Stimulated activated memory B cell treated with anti-CD40 and anti-IgM and Interleukin-4, amounts not matched to agents 10 μg/mL and 1 μg/mL and 100 μg/mL, for 72 hours (primary cell): ENCODE data around the gene HEMK1.

Experiments
- ATAC-seq: fragments of 150-1000 bp; cut with Tn5 transposase; 2 replicates; pipeline ENCODE4 v1.10.0; 2021
- H3K27ac Mint-ChIP-seq: one replicate; pipeline ENCODE4 v1.8.0; 2022; ENCODE audit warnings: mild to moderate bottlenecking, mixed read lengths
- H3K27me3 Mint-ChIP-seq: one replicate; pipeline ENCODE4 v1.8.0; 2022; ENCODE audit warnings: mixed read lengths
- H3K36me3 Mint-ChIP-seq: one replicate; pipeline ENCODE4 v1.8.0; 2022; ENCODE audit warnings: mixed read lengths
- H3K4me1 Mint-ChIP-seq: one replicate; pipeline ENCODE4 v1.8.0; 2022; ENCODE audit warnings: mixed read lengths
- H3K4me3 Mint-ChIP-seq: one replicate; pipeline ENCODE4 v1.8.0; 2022; ENCODE audit warnings: mild to moderate bottlenecking, moderate library complexity, mixed read lengths
- H3K9me3 Mint-ChIP-seq: one replicate; pipeline ENCODE4 v1.8.0; 2022; ENCODE audit warnings: mixed read lengths

Gene HEMK1

DNA sequence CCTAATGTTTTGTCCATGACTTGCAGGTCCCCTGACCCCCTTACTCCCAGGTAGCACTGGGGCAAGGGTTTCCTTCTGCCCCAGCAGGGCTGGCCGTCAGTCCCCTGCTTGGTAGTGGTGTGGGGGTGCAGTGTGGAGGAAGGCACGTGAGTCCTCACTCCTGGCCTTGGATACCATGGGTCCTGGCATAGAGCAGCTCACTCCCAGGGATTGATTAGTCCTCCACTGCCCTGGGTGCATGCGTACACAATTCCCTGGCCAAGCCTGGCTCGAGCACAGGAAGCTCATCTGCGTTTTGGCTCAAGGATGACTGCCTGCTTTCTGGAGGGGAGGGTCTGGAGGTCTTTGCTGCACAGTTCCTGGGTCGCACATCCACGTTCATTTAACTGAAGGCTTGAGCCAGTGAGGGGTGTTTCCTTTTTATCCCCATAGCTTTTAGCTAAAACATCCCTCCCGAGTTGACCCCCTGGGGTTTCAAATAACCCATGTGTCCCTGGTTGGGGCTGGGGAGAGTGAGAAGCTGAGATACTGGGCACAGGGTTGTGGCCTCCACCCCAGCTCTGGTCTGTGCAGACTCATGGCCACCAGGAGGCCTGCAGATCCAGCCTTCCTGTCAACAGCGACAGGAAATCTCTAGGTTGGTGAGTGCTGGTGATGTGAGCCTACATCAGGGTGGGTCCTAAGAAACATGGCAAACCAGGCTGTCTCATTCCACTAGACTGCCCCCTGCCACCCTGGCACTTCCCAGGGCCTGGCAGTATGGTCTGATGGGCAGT is 11.5 kb downstream of the HEMK1 start:
- Mint-ChIP-seq H3K4me1 (peaks cover 4% of the 10 kb centered on the region), H3K27ac (no peak overlapping the region), H3K9me3 (no peaks in the 10 kb centered on the region), H3K4me3 (no peak overlapping the region), H3K36me3 (peaks cover 32% of the 10 kb centered on the region), H3K27me3 (no peaks in the 10 kb centered on the region)
- no peak for ATAC-seq

DNA sequence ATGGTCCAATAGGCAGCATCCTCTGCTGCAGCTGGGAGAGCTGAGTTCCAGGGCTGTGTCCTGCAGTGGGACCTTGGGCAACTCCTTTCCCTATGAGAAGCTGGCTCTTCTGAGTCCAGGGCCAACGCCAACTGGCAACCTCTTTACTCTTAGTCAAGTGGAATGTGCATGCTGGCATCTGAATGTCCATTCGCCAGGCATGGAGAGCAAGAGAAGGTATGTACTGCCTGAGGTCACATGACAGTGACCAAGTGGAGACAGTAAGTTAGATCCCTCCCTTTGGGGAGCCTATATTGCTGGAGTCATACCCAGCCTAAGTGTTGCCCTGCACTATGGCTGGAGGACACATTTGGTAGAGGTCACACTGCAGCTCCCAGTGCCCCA is 12.1 kb downstream of the HEMK1 start:
- peaks cover 32% of the 10 kb centered on the region for H3K36me3 Mint-ChIP-seq
- H3K4me1 Mint-ChIP-seq: peaks cover 10% of the 10 kb centered on the region
- H3K4me3 Mint-ChIP-seq: no peak overlapping the region
- H3K27ac Mint-ChIP-seq: peak overlapping the region; percentile 98
- no peaks in the 10 kb centered on the region for H3K9me3 Mint-ChIP-seq
- no peaks in the 10 kb centered on the region for H3K27me3 Mint-ChIP-seq
- no peak for ATAC-seq

DNA sequence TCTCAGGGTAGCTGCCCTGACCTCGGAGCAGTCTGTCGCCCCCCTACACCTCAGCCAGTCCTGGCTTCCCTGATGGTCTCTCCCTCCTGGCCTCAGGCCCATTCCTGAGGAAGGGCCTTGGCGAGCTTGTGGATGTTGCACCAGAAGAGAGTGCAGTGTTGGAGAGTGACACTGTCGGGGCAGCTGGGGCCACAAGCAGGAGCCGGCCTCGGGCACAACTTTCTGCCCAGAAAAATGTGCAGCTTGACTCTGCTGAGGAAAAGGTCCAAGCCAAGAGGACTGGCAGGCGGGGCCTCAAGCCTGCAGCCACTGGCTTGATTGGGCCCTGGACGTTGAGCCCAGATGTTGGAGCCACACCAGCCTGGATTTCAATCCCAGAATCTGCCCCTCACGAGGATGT is 12.8 kb downstream of the HEMK1 start:
- no peaks in the 10 kb centered on the region for H3K27me3 Mint-ChIP-seq
- no peak for ATAC-seq
- H3K27ac Mint-ChIP-seq: peak overlapping the region; percentile 98
- H3K4me3 Mint-ChIP-seq: no peak overlapping the region
- H3K36me3 Mint-ChIP-seq: peaks cover 32% of the 10 kb centered on the region
- peaks cover 16% of the 10 kb centered on the region for H3K4me1 Mint-ChIP-seq
- H3K9me3 Mint-ChIP-seq: no peaks in the 10 kb centered on the region

DNA sequence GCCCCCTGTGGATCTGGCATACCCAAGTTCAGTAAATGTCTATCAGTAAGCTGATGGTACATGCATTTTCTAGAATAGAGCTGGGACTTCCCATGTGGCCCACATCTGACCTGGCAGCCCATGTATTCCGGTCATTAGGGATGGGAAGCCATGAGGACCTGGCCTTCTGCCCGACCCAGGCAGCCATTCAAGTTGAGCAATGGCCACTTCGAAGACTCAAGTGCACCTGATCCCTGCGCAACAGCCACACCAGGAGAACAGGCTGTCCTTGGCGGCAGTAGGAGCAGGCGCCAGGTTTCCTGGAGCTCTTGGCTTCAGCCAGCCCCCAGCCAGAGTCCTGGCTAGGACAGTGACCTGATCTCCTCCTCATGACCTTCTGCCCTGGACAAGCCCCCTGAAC is 14.6 kb downstream of the HEMK1 start:
- peaks cover 29% of the 10 kb centered on the region for H3K36me3 Mint-ChIP-seq

DNA sequence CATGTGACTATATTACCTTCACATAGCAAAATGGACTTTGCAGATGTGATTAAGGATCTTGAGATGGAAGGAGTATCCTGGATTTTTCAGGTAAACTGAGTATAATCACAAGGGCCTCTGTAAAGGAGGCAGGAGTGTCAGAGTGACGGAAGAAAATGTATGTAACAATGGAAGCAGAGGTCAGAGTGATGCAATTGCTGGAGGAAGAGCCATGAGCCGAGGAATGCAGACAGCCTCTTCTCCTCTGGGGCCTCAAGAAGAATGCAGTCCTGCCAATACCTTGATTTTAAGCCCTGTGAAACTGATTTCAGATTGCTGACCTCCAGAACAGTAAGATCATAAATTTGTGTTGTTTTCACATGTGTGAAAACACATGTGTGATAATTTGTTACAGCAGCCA is 15.1 kb downstream of the HEMK1 start:
- Mint-ChIP-seq H3K27ac (peak overlapping the region; percentile 98), H3K9me3 (no peaks in the 10 kb centered on the region), H3K36me3 (peaks cover 26% of the 10 kb centered on the region), H3K4me3 (no peak overlapping the region), H3K27me3 (no peaks in the 10 kb centered on the region), H3K4me1 (peaks cover 38% of the 10 kb centered on the region)
- ATAC-seq: no peak

More for the DNA sequence above, 14.6 kb downstream of the HEMK1 start:
- H3K4me3 Mint-ChIP-seq: no peak overlapping the region
- H3K27ac Mint-ChIP-seq: peak overlapping the region; percentile 98
- H3K9me3 Mint-ChIP-seq: no peaks in the 10 kb centered on the region
- H3K4me1 Mint-ChIP-seq: peaks cover 34% of the 10 kb centered on the region
- no peak for ATAC-seq
- no peaks in the 10 kb centered on the region for H3K27me3 Mint-ChIP-seq

DNA sequence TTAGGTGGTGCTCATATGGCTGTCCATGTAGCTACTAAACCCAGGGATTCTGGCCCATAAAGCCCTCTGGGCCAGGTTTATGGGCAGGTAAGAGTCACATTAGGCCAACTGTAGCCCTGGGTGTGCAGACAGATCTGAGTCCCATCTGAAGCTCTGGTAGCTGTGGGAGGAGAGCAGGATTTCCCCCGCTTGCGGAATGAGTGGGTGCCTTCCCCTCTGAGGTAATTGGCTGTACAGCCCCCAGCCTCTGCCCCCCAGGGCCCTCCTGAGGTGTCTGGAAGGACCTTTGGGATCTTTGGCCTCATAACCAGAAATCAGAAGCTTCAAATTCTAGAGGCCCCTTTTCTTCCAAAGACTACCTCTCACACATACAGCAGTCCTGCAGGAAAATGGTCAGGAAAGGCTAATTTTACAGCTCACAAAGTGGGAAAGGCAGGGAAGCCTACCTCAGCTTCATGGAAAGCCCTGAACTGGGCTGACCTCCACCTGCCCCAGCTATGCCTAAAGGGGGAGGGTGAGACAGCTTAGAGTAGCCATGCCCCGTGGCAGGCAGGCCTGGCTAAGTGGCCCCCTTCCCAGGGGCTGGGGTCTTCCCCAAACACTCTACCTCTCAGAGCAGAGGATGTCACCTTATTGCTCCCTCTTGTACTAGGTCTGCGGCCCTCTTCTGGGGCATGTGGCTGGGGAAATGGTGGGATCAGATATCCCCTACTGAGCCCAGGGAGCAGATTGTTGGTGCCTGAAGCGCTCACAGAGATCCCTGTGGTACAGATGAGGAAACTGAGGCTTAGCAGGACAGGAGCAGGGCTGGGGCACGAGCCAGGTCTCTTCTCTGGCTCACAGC is 16.8 kb downstream of the HEMK1 start:
- Mint-ChIP-seq H3K4me1 (peaks cover 49% of the 10 kb centered on the region), H3K27ac (peak overlapping the region; percentile 98), H3K4me3 (no peak overlapping the region)

DNA sequence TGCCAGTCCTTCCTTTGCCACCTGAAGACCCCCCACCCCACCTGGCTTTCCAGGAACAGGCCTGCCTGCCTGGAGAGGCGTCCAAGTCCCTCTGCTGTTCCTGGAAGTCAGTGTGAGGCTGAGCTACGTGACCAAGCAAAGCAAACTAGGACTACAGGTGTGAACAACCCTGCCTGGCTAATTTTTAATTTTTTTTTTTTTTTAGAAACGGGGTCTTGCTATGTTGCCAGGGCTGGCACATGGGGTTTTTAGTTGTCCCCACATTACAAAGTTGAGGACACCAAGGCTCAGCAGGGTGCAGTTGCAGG is 17.4 kb downstream of the HEMK1 start:
- no peak for ATAC-seq
- Mint-ChIP-seq H3K4me1 (peaks cover 54% of the 10 kb centered on the region), H3K27ac (peak overlapping the region; percentile 98), H3K27me3 (no peaks in the 10 kb centered on the region), H3K4me3 (no peak overlapping the region), H3K36me3 (peaks cover 19% of the 10 kb centered on the region), H3K9me3 (no peaks in the 10 kb centered on the region)

More for the DNA sequence above, 16.8 kb downstream of the HEMK1 start:
- H3K36me3 Mint-ChIP-seq: peaks cover 20% of the 10 kb centered on the region
- H3K9me3 Mint-ChIP-seq: no peaks in the 10 kb centered on the region
- H3K27me3 Mint-ChIP-seq: no peaks in the 10 kb centered on the region
- ATAC-seq: peak; percentile 67

DNA sequence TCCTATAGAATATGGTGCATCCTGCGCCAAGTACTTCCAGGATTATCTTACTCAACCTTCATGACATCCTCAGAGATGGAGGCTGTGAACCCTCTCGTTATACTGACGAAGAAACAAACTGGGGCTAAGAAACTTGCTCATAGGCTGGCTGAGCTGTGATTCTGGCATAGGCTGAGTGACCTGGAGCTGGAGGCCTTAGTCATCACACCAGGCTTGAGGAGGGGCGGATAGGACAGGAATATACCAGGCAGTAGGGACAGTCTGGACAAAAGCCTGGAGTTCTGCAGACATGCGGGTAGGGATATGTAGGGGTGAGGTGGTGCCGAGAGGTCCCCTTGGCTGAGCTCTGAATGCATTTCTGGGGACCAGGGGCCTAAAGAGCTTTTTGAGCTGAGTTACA is 18.1 kb downstream of the HEMK1 start:
- Mint-ChIP-seq H3K4me1 (peaks cover 57% of the 10 kb centered on the region), H3K4me3 (no peak overlapping the region), H3K27ac (peak overlapping the region; percentile 98), H3K9me3 (no peaks in the 10 kb centered on the region), H3K27me3 (no peaks in the 10 kb centered on the region), H3K36me3 (peaks cover 14% of the 10 kb centered on the region)
- ATAC-seq: no peak

DNA sequence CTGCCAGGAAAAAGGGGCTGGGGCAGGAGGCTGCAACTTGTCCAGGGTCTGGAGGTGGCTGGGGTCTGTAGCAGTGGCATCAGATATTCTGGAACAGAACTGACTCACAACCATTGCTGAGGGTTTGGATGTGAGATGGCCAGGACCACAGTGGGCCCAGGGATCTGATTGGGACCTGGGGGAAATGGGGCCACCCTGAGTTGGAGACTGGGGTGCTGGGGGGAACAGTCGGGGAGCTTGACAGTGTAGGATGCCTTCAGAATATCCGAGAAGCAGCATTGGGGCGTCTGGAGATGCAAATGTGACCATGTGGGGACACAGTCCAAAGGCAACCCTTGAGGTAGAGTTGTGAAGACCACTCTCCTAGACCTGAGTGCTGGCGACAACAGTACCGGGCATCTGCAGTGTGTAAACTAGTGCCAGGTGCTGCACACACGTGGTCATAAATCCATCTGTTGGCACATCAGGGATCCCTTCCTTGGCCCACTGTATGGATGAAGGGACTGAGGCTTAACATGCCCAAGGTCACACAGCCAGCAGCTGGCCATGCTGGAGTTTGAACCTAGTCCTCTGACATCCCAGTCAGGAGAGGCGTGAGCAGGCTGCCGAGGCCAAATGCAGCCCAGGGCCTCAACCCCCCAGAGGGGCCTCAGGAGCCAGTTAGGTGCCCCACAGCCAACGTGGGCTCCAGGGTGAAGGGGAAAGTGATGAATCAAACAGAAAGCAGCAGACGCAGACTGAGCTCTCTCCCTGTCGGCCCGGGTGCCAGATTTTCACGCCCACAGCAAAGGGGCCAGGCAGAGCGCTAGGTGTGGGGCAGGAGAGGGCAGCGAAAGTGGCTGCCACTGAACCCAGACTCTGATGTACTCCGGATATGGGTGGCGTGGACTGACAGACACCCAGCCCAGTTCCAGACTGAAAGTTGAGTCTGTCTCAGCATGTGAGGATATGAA is 18.8 kb downstream of the HEMK1 start:
- H3K9me3 Mint-ChIP-seq: no peaks in the 10 kb centered on the region
- ATAC-seq: peak; percentile 72
- H3K4me1 Mint-ChIP-seq: peaks cover 64% of the 10 kb centered on the region
- H3K27me3 Mint-ChIP-seq: no peaks in the 10 kb centered on the region
- no peak overlapping the region for H3K4me3 Mint-ChIP-seq
- H3K36me3 Mint-ChIP-seq: peaks cover 14% of the 10 kb centered on the region
- peak overlapping the region; percentile 98 for H3K27ac Mint-ChIP-seq

DNA sequence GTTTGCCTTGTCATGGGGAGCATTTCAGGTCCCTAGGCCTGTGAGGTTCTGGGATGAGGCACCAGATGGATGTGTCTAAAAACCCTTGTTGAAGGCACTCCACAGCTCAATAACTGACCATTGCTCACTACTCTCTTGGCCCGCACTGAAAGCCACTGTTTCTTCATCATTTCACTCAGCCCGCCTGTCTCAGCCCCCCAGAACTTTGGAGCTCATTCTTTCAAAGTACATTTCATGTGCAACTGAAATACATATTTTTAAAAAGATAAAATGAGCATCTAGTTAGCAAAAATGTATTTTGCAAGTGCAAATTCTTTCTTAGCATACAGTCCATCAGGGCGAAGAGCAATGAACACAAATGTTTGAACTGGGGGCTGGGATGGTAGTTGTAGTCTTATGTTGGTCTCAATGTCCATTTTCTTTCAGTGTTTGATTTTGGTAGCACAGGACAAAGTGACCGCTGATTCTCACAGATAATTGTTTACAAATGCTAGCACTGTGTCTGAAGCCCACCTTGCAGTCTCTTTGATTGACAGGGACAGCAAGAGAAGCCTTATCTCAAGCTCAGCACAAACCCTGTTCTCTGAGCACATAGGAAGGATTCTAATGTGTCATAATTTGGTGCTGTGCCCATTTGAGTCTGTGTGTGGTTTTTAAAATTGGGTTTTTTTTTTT is 19.6 kb downstream of the HEMK1 start:
- Mint-ChIP-seq H3K27me3 (no peaks in the 10 kb centered on the region), H3K4me1 (peaks cover 65% of the 10 kb centered on the region)

DNA sequence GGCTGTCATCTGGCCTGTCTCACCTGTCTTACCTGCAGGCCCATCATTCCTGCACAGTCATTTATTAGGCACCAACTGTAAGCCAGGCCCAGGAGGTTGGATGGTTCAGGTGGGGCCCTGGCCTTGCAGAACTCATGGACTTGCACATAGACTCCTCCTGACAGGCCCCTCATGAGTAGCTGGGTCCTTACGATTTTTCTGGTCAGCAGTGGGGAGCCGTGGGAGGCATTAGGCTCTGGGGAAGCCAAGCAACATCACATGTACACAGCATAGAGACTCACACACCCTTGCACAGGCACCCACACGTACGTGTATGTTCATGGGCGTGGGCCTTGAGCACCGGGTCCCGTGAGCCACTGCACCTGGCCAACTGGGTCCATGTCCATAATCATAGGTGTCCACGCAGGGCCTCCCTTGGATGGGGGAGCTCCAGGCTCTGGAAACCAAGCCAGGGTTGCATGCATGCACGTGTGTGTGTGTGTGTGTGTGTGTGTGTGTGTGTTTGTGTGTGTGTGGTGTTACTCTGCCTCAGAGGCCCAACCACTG is 21.9 kb downstream of the HEMK1 start:
- no peaks in the 10 kb centered on the region for H3K36me3 Mint-ChIP-seq
- H3K27me3 Mint-ChIP-seq: no peaks in the 10 kb centered on the region
- peak; percentile 2 for ATAC-seq
- H3K9me3 Mint-ChIP-seq: no peaks in the 10 kb centered on the region
- peak overlapping the region; percentile 98 for H3K27ac Mint-ChIP-seq
- peaks cover 57% of the 10 kb centered on the region for H3K4me1 Mint-ChIP-seq
- H3K4me3 Mint-ChIP-seq: peak overlapping the region; percentile 68

More for the DNA sequence above, 19.6 kb downstream of the HEMK1 start:
- no peaks in the 10 kb centered on the region for H3K9me3 Mint-ChIP-seq
- H3K27ac Mint-ChIP-seq: peak overlapping the region; percentile 98
- no peak for ATAC-seq
- peaks cover 8% of the 10 kb centered on the region for H3K36me3 Mint-ChIP-seq
- no peak overlapping the region for H3K4me3 Mint-ChIP-seq

DNA sequence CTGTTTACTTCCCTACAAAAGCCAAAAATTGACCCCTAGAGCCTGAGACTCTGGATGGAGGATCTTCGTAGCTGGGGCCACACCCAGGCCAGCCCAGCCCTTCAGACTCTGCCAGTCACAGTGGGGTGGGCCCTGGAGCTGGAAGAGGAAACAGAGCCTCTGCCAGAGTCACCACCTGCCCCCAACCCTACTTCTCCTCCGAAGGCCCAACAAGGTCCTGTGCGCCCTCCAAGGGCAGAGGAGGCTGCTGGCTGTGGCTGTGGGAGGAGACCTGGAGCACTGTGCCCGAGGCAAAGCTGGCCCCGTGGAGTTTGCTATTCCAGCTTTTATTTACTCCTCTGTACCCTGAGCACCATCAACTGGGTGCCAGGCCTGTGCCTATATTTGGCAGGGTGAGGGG is 23.2 kb downstream of the HEMK1 start:
- peaks cover 44% of the 10 kb centered on the region for H3K4me1 Mint-ChIP-seq
- no peaks in the 10 kb centered on the region for H3K27me3 Mint-ChIP-seq
- no peak for ATAC-seq
- no peak overlapping the region for H3K4me3 Mint-ChIP-seq
- H3K27ac Mint-ChIP-seq: peak overlapping the region; percentile 98
- H3K36me3 Mint-ChIP-seq: no peaks in the 10 kb centered on the region
- H3K9me3 Mint-ChIP-seq: no peaks in the 10 kb centered on the region

DNA sequence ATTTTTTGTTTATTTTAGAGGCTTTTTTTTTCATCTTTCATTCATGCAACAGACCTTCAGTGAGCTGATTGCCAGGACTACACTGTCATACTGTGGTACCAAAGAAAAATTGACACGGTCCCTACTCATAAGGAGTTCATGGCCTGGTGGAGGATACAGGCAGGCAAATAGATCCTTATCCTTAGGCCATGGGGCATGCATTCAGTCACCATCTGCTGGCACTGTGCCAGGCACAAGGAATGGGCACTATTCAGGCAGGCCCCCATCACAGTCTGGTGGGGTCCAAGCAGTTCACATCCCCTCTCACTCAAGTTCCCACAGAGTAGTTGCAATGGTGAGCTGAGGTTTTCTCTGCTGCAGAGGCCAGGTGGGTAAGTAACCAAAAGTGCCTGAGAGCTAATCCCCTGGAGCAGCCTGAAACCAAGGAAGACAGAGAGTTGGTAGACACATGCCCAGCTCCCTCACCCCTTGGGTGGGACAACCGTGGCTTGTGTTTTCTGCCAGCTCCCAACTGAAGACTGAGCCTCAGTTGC is 25.0 kb downstream of the HEMK1 start:
- Mint-ChIP-seq H3K4me1 (peaks cover 33% of the 10 kb centered on the region), H3K36me3 (no peaks in the 10 kb centered on the region), H3K27ac (peak overlapping the region; percentile 98), H3K4me3 (no peak overlapping the region), H3K27me3 (no peaks in the 10 kb centered on the region), H3K9me3 (no peaks in the 10 kb centered on the region)
- no peak for ATAC-seq

DNA sequence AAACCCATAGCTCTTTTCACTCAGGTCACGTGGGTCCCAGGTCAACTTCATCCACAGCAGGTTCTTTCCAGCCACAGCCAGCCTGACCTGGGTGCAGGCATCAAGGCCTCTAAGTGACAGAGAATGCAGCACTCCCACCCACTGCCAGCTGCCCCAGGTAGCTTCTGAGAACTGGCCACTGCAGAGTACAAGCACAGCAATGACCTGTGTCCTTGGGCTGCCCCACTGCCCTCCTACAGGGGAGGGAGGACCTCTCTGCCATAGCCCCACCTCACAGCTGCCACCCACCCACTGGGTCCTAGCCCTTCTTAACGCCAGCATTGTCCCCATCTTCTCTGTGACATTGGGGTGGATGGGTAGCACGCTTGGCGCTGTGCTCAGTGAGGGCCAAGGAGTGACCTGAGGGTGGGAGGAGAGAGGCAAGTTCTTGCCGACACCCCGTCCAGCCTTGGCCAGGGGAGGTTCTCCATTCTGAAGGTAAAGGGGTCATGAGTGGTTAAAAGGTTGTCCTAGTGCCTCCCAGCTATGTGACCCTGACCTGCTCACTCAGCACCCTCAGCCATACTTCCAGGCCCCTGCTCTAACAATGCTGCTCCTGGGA is 29.9 kb downstream of the HEMK1 start:
- no peak overlapping the region for H3K4me3 Mint-ChIP-seq
- H3K4me1 Mint-ChIP-seq: peaks cover 53% of the 10 kb centered on the region
- no peaks in the 10 kb centered on the region for H3K9me3 Mint-ChIP-seq
- peaks cover 18% of the 10 kb centered on the region for H3K36me3 Mint-ChIP-seq
- H3K27ac Mint-ChIP-seq: peak overlapping the region; percentile 97
- no peak for ATAC-seq
- H3K27me3 Mint-ChIP-seq: no peaks in the 10 kb centered on the region
